SU-DHL-6 (cell line): ENCODE results near the gene SAE1.

Source experiments
- EZH2phosphoT487 ChIP-seq: fragments of 200-600 bp; sonication (generic), shearing (Covaris generic); conservative IDR thresholded peaks from 2 replicates; pipeline ENCODE4 v1.6.1; 2018; ENCODE audit warnings: mild to moderate bottlenecking, antibody characterized with exemption, low read length, moderate library complexity, mixed read lengths
- TF ChIP-seq, protein P1 (sequence below): fragments of 200-600 bp; sonication (generic); IDR thresholded peaks from one replicate; pipeline ENCODE4 v1.5.1; 2017; ENCODE audit warnings: antibody characterized with exemption, mild to moderate bottlenecking, low read length, moderate library complexity; ENCODE audit not compliant: insufficient read depth, poor library complexity, severe bottlenecking

GRCh38 chr19:47143322-47144073 lies 12.9 kb downstream of the SAE1 start:
- TF ChIP-seq, protein P1, sequence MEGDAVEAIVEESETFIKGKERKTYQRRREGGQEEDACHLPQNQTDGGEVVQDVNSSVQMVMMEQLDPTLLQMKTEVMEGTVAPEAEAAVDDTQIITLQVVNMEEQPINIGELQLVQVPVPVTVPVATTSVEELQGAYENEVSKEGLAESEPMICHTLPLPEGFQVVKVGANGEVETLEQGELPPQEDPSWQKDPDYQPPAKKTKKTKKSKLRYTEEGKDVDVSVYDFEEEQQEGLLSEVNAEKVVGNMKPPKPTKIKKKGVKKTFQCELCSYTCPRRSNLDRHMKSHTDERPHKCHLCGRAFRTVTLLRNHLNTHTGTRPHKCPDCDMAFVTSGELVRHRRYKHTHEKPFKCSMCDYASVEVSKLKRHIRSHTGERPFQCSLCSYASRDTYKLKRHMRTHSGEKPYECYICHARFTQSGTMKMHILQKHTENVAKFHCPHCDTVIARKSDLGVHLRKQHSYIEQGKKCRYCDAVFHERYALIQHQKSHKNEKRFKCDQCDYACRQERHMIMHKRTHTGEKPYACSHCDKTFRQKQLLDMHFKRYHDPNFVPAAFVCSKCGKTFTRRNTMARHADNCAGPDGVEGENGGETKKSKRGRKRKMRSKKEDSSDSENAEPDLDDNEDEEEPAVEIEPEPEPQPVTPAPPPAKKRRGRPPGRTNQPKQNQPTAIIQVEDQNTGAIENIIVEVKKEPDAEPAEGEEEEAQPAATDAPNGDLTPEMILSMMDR, result no peak
- no peak for TF ChIP-seq EZH2phosphoT487
